ENCODE results near the gene SLC25A48.

Gene SLC25A48

GRCh38 chr5:135839566-135839965, 5.1 kb downstream of the SLC25A48 start:
- Histone ChIP-seq H3K4me2 (no peak overlapping the region), H3K9ac (no peak overlapping the region), H4K20me1 (no peaks in the 10 kb centered on the region), H3K4me1 (no peaks in the 10 kb centered on the region), H3K27me3 (peaks cover 15% of the 10 kb centered on the region), H3K9me3 (peaks cover 35% of the 10 kb centered on the region), H3K36me3 (no peaks in the 10 kb centered on the region), H3K27ac (no peak overlapping the region), H3K4me3 (no peak overlapping the region)
- no peak for TF ChIP-seq Cebpa-rat (IDR thresholded peaks at IDR 0.05)

DNA sequence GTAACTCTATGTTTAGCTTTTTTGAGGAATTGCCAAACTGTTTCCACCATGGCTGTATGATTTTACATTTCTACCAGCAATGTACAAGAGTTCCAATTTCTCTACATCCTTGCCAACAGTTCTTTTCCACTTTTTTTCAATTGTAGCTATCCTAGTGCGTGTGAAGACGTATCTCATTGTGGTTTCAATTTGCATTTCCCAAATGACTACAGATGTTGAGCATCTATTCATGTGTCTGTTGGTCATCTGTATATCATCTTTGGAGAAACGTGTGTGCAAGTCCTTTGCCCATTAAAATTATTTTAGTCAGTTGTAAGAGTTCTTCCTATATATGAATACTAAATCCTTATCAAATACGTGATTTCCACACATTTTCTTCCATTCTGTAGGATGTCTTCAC, 6.5 kb downstream of the SLC25A48 start:
- Histone ChIP-seq H4K20me1 (no peaks in the 10 kb centered on the region), H3K4me3 (no peak overlapping the region), H3K4me1 (no peaks in the 10 kb centered on the region), H3K27ac (no peak overlapping the region), H3K27me3 (peaks cover under 1% of the 10 kb centered on the region; the same call in 1 of the 2 replicates), H3K4me2 (no peak overlapping the region), H3K36me3 (no peaks in the 10 kb centered on the region), H3K9me3 (peaks cover 32% of the 10 kb centered on the region), H3K9ac (no peak overlapping the region)
- TF ChIP-seq Cebpa-rat (IDR thresholded peaks at IDR 0.05): no peak

DNA sequence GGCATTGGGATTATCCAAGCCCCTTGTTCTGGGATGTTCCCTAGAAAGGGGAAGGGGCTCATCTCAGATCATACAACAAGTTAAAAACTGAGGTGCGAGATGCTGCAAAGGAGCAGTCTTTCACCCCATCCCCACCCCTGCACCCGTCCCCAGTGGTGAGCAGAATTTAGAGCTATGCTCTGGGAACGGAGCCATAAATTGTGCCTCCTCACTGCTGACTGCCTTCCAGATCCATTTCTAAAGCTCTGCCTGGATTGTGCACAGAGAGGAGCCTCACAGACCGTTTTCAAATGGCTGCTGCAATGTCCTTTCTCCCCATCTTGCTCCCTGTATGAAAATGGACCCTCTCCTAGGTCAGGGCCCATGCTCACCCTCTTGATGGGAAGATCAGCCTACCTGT, 8.3 kb downstream of the SLC25A48 start:
- Histone ChIP-seq H3K27me3 (no peaks in the 10 kb centered on the region), H3K9ac (no peak overlapping the region), H3K36me3 (no peaks in the 10 kb centered on the region), H3K4me3 (no peak overlapping the region), H3K9me3 (peaks cover 24% of the 10 kb centered on the region), H3K4me2 (no peak overlapping the region), H4K20me1 (no peaks in the 10 kb centered on the region), H3K27ac (no peak overlapping the region), H3K4me1 (no peaks in the 10 kb centered on the region)
- no peak for TF ChIP-seq Cebpa-rat (IDR thresholded peaks at IDR 0.05)

GRCh38 chr5:135843571-135844337, 9.3 kb downstream of the SLC25A48 start:
- H3K9me3 ChIP-seq: peaks cover 13% of the 10 kb centered on the region
- no peak overlapping the region for H3K9ac ChIP-seq
- no peak overlapping the region for H3K4me3 ChIP-seq
- TF ChIP-seq Cebpa-rat (IDR thresholded peaks at IDR 0.05): no peak
- H3K27me3 ChIP-seq: no peaks in the 10 kb centered on the region
- H3K36me3 ChIP-seq: no peaks in the 10 kb centered on the region
- H3K4me1 ChIP-seq: no peaks in the 10 kb centered on the region
- H3K27ac ChIP-seq: no peak overlapping the region
- no peak overlapping the region for H3K4me2 ChIP-seq
- H4K20me1 ChIP-seq: no peaks in the 10 kb centered on the region

- no peaks in the 10 kb centered on the region for H3K9me3 ChIP-seq
- no peaks in the 10 kb centered on the region for H4K20me1 ChIP-seq
- H3K36me3 ChIP-seq: no peaks in the 10 kb centered on the region
- TF ChIP-seq Cebpa-rat (IDR thresholded peaks at IDR 0.05): no peak
- H3K4me2 ChIP-seq: no peak overlapping the region
- H3K4me3 ChIP-seq: no peak overlapping the region
- no peaks in the 10 kb centered on the region for H3K27me3 ChIP-seq
- H3K9ac ChIP-seq: no peak overlapping the region
- no peaks in the 10 kb centered on the region for H3K4me1 ChIP-seq
- no peak overlapping the region for H3K27ac ChIP-seq
These were observed 11.8 kb downstream of the SLC25A48 start for GRCh38 chr5:135846311-135846710.

DNA sequence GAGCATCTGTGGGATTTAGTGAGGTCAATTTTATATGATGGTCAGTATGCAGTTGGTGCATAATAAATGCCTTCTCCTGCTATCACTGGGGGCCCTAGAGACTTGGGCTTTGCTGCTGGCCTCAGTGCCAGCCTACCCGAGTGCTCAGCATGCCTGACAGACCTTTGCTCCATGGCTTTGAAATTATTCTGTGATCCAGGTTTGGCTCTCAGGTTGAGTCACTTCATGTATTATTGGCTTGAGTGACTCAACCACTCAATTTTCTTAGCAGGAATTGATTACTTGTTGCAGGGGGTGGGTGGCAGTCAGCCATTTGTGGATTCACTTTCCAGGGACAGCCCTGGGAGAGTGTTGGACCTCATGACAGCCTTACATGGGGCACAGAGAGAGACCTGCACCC, 13.5 kb downstream of the SLC25A48 start:
- H3K36me3 ChIP-seq: no peaks in the 10 kb centered on the region
- no peak for TF ChIP-seq Cebpa-rat (IDR thresholded peaks at IDR 0.05)
- H3K9me3 ChIP-seq: no peaks in the 10 kb centered on the region
- H3K4me3 ChIP-seq: no peak overlapping the region
- H3K4me1 ChIP-seq: no peaks in the 10 kb centered on the region
- no peak overlapping the region for H3K4me2 ChIP-seq
- no peaks in the 10 kb centered on the region for H3K27me3 ChIP-seq
- H4K20me1 ChIP-seq: no peaks in the 10 kb centered on the region
- H3K27ac ChIP-seq: no peak overlapping the region
- no peak overlapping the region for H3K9ac ChIP-seq

DNA sequence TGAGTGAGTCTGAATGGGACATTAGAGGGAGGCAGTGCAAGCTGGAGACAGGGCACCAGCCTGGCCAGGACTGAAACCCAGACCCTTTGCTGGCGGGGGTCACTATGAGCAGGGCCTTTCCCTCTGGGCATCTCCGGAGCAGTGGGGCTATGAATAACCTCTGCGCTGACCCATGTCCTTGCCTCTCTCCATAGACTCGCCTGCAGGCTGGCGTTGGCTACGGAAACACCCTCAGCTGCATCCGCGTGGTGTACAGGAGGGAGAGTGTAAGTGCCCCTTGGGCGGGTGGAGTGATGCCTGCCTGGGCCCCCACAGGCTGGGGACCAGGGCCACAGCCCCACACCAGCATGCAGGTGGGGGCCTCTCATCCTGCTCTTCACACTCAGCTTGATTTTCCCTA, 15.8 kb downstream of the SLC25A48 start:
- Histone ChIP-seq H3K4me1 (no peaks in the 10 kb centered on the region), H3K9ac (no peak overlapping the region), H3K27ac (no peak overlapping the region), H3K27me3 (no peaks in the 10 kb centered on the region), H3K36me3 (no peaks in the 10 kb centered on the region), H3K4me2 (no peak overlapping the region), H3K4me3 (no peak overlapping the region), H3K9me3 (peaks cover 15% of the 10 kb centered on the region), H4K20me1 (no peaks in the 10 kb centered on the region)
- no peak for TF ChIP-seq Cebpa-rat (IDR thresholded peaks at IDR 0.05)

GRCh38 chr5:135850671-135851070, 16.2 kb downstream of the SLC25A48 start:
- Histone ChIP-seq H3K36me3 (no peaks in the 10 kb centered on the region), H3K27ac (no peak overlapping the region), H3K4me1 (no peaks in the 10 kb centered on the region), H4K20me1 (no peaks in the 10 kb centered on the region), H3K4me2 (no peak overlapping the region), H3K9me3 (peaks cover 15% of the 10 kb centered on the region), H3K27me3 (no peaks in the 10 kb centered on the region), H3K9ac (no peak overlapping the region), H3K4me3 (no peak overlapping the region)
- TF ChIP-seq Cebpa-rat (IDR thresholded peaks at IDR 0.05): no peak

DNA sequence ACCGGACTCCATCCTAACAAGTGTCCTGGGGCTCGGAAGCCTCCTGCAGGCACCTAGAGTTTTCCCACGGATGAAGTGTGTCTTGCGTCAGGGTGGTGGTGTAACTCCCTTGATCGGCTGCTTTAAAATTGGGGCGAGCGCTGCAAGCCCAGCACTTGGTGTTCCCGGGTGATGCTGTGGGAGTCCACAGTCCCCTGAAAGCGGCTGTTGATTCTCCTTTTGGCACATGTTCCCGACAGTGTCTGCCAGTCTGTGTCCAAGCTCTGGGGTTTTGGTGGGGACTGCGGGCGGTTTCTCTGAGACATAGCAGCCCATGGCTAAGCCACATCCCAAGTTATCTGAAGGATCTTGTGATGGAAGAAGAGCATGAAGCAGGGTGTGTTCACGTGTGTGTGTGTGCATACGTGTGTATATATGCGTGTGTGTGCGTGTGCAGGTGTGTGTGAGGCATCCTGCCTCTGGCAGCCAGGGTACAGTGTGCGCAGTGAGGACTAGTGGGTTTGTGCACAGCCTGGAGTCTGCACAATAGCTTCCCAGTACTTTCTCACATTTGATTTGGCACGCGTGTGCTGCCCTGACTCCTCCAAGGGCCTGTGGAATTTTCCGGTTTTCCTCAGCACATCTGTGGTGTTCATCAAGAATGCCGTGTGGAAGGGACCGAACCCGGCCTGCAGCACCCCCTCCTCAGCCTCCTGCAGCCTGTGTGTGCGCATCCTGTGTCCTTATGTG, 16.9 kb downstream of the SLC25A48 start:
- Histone ChIP-seq H3K9ac (no peak overlapping the region), H3K27ac (no peak overlapping the region), H4K20me1 (no peaks in the 10 kb centered on the region), H3K4me3 (no peak overlapping the region), H3K9me3 (peaks cover 15% of the 10 kb centered on the region), H3K4me2 (no peak overlapping the region), H3K27me3 (no peaks in the 10 kb centered on the region), H3K36me3 (no peaks in the 10 kb centered on the region), H3K4me1 (no peaks in the 10 kb centered on the region)
- TF ChIP-seq Cebpa-rat (IDR thresholded peaks at IDR 0.05): no peak
